Measurements from ENCODE around the gene CNOT11. TPM values are rescaled to one million over a fixed set of nuclear protein-coding genes. Genes with fewer than 3 reads are reported as not detected.

CNOT11 gene
- total RNA-seq, 4 donors from 2014 or later: 26.1 to 32.1 (median 28.7) TPM

DNA sequence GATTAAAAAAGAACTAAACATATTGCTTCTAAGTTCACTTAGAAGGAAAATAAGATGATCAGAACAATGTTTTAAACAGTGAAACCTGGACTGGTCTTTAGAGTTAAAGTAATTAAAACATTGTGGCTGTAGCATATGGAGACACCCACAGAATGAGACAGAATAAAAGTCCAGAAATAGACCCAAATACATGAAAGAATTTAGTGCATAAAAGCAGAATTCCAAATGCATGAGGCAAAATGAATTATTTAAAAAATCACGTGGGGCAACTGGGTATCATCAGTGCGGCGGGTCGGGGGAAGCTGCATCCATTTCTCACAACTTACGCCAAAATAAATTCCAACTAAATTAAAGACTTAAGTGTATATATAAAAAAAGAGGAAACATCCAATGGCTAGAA, 43.7 kb downstream of the CNOT11 start:
- H3K4me3 ChIP-seq (ENCODE audit: low read depth, poor library complexity, severe bottlenecking): no peak overlapping the region
- intact Hi-C loops (cut with DNase I; ENCODE audit: low total_unique reads): no loop called here
- TF ChIP-seq POLR2A (IDR thresholded peaks at IDR 0.05): no peak
- TF ChIP-seq, protein P1, sequence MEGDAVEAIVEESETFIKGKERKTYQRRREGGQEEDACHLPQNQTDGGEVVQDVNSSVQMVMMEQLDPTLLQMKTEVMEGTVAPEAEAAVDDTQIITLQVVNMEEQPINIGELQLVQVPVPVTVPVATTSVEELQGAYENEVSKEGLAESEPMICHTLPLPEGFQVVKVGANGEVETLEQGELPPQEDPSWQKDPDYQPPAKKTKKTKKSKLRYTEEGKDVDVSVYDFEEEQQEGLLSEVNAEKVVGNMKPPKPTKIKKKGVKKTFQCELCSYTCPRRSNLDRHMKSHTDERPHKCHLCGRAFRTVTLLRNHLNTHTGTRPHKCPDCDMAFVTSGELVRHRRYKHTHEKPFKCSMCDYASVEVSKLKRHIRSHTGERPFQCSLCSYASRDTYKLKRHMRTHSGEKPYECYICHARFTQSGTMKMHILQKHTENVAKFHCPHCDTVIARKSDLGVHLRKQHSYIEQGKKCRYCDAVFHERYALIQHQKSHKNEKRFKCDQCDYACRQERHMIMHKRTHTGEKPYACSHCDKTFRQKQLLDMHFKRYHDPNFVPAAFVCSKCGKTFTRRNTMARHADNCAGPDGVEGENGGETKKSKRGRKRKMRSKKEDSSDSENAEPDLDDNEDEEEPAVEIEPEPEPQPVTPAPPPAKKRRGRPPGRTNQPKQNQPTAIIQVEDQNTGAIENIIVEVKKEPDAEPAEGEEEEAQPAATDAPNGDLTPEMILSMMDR (IDR thresholded peaks at IDR 0.05): no peak
- 62 to 74% methylated on average over 5 of the region's 5 CpGs for WGBS, 2 donors
- DNase-seq (ENCODE audit: low spot score in 2 of 2): no peak

GRCh38 chr2:101297383-101297782, 44.7 kb downstream of the CNOT11 start:
- intact Hi-C loops (cut with DNase I; ENCODE audit: low total_unique reads): no loop called here
- no peak overlapping the region for H3K4me3 ChIP-seq (ENCODE audit: low read depth, poor library complexity, severe bottlenecking)
- WGBS, 2 donors: 81 to 92% methylated on average over 2 of the region's 2 CpGs
- TF ChIP-seq POLR2A (IDR thresholded peaks at IDR 0.05): no peak
- TF ChIP-seq, protein P1 (IDR thresholded peaks at IDR 0.05): no peak
- DNase-seq (ENCODE audit: low spot score in 2 of 2): no peak

DNA sequence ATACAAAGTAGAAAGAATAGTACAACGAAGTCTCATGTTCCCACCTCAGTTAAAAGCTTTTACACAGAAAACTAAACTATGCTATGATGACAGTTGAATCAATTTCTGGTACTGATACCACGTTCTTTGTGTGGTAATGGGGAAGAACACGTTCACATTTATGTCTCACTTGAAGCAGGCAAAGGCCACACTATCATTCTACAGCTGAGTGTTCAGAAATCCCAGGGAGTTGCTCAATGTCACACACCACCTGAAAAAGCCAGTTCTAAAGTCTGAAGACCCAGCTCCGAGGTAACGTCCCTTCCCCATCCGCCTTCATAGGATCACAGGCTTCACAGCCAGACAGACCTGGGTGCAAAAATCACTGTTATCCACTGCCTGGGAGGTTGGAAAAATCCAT, 46.9 kb downstream of the CNOT11 start:
- WGBS, 2 donors: 66 to 75% methylated on average over 6 of the region's 6 CpGs
- TF ChIP-seq, protein P1 (IDR thresholded peaks at IDR 0.05): no peak
- no peak for TF ChIP-seq POLR2A (IDR thresholded peaks at IDR 0.05)
- no peak for DNase-seq (ENCODE audit: low spot score in 2 of 2)
- no peak overlapping the region for H3K4me3 ChIP-seq (ENCODE audit: low read depth, poor library complexity, severe bottlenecking)
- intact Hi-C loops (cut with DNase I; ENCODE audit: low total_unique reads): no loop called here

- 93 to 94% methylated on average over 1 of the region's 1 CpG for WGBS, 2 donors
- TF ChIP-seq, protein P1 (IDR thresholded peaks at IDR 0.05): no peak
- no peak for TF ChIP-seq POLR2A (IDR thresholded peaks at IDR 0.05)
- intact Hi-C loops (cut with DNase I; ENCODE audit: low total_unique reads): no loop called here
- H3K4me3 ChIP-seq (ENCODE audit: low read depth, poor library complexity, severe bottlenecking): no peak overlapping the region
- no peak for DNase-seq (ENCODE audit: low spot score in 2 of 2)
Measured at GRCh38 chr2:101300164-101300563, 47.5 kb downstream of the CNOT11 start.

DNA sequence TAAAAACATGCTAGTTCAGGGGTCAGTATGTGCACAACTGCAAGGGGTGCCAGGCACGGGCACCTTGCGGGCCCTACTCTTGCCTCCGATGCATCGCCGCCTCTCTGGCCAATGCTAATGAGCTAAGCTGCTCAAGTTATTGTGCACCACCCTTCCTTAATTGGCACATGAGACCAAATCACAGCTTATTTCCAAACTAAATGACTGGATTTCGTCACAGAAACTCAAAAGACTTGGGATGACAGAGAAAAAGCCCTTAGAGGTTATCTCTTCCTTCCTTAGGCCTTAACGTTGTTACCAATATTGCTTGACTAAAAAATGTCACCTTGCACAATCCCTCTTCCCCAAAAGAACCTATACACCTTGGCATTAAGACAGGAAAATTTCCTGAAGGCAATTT, 48.1 kb downstream of the CNOT11 start:
- no peak for TF ChIP-seq POLR2A (IDR thresholded peaks at IDR 0.05)
- TF ChIP-seq, protein P1 (IDR thresholded peaks at IDR 0.05): no peak
- no peak for DNase-seq (ENCODE audit: low spot score in 2 of 2)
- 53 to 54% methylated on average over 7 of the region's 7 CpGs for WGBS, 2 donors
- no peak overlapping the region for H3K4me3 ChIP-seq (ENCODE audit: low read depth, poor library complexity, severe bottlenecking)
- intact Hi-C loops (cut with DNase I; ENCODE audit: low total_unique reads): no loop called here

- intact Hi-C loops (cut with DNase I; ENCODE audit: low total_unique reads): no loop called here
- no peak for DNase-seq (ENCODE audit: low spot score in 2 of 2)
- H3K4me3 ChIP-seq (ENCODE audit: low read depth, poor library complexity, severe bottlenecking): no peak overlapping the region
- TF ChIP-seq, protein P1 (IDR thresholded peaks at IDR 0.05): no peak
- TF ChIP-seq POLR2A (IDR thresholded peaks at IDR 0.05): no peak
- WGBS, 2 donors: 59 to 62% methylated on average over 4 of the region's 4 CpGs
Measured at GRCh38 chr2:101302016-101302415, 49.3 kb downstream of the CNOT11 start.
